ENCODE results near the gene RNF187. TPM values are rescaled to one million over a fixed set of nuclear protein-coding genes. Genes with fewer than 3 reads are reported as not detected.

Gene RNF187
- total and polyA plus RNA-seq, 2 donors (not counting 1 experiment from before 2014, with no cell fraction given), result 46.1 to 89.5 TPM

- no peak overlapping the region for H3K4me2 ChIP-seq (ENCODE audit: extremely low read depth, insufficient read depth, low read length)
Observed at GRCh38 chr1:228450200-228450599, 37.0 kb upstream of the RNF187 start.

GRCh38 chr1:228452194-228453021 lies 34.8 kb upstream of the RNF187 start:
- no peaks in the 10 kb centered on the region for H3K27me3 ChIP-seq (ENCODE audit: control insufficient read depth, insufficient read depth, low read length)
- H3K79me2 ChIP-seq (ENCODE audit: control insufficient read depth, insufficient read depth, low read length), result peaks cover 5% of the 10 kb centered on the region
- H4K20me1 ChIP-seq (ENCODE audit: control insufficient read depth, extremely low read depth, insufficient read depth, low read length), result no peaks in the 10 kb centered on the region
- no peak for TF ChIP-seq EZH2 (IDR thresholded peaks at IDR 0.05; ENCODE audit: low read length, missing control alignments)
- TF ChIP-seq CTCF (conservative IDR thresholded peaks at IDR 0.05 in 1 of 2, IDR thresholded peaks at IDR 0.05 in 1 of 2; ENCODE audit: low read depth in 1 of 2, low read length in 2 of 2), result no peak
- no peak overlapping the region for H3K4me2 ChIP-seq (ENCODE audit: extremely low read depth, insufficient read depth, low read length)
- H3K4me3 ChIP-seq (replicated peaks in 1 of 4; ENCODE audit: control extremely low read depth in 1 of 4, insufficient read depth in 1 of 4, low read depth in 3 of 4, low read length in 4 of 4), result no peak overlapping the region
- no peak overlapping the region for H2AFZ ChIP-seq (ENCODE audit: low read length)
- no peaks in the 10 kb centered on the region for H3K9me3 ChIP-seq (ENCODE audit: control insufficient read depth, insufficient read depth, low read depth, low read length)
- H3K27ac ChIP-seq (ENCODE audit: insufficient read depth, low read length), result no peak overlapping the region
- H3K9ac ChIP-seq (ENCODE audit: insufficient read depth, low read length), result no peak overlapping the region
- peaks cover 4% of the 10 kb centered on the region for H3K4me1 ChIP-seq (ENCODE audit: control insufficient read depth, extremely low read depth, insufficient read depth, low read length)
- no peaks in the 10 kb centered on the region for H3K36me3 ChIP-seq (ENCODE audit: control insufficient read depth, insufficient read depth, low read length)
- peak; percentile 25 to 28 for DNase-seq (ENCODE audit: low read depth in 2 of 2)

More at GRCh38 chr1:228450200-228450599, 37.0 kb upstream of the RNF187 start:
- H3K79me2 ChIP-seq (ENCODE audit: control insufficient read depth, insufficient read depth, low read length), result no peaks in the 10 kb centered on the region
- no peaks in the 10 kb centered on the region for H3K9me3 ChIP-seq (ENCODE audit: control insufficient read depth, insufficient read depth, low read depth, low read length)
- no peaks in the 10 kb centered on the region for H3K36me3 ChIP-seq (ENCODE audit: control insufficient read depth, insufficient read depth, low read length)
- H4K20me1 ChIP-seq (ENCODE audit: control insufficient read depth, extremely low read depth, insufficient read depth, low read length), result no peaks in the 10 kb centered on the region
- no peaks in the 10 kb centered on the region for H3K27me3 ChIP-seq (ENCODE audit: control insufficient read depth, insufficient read depth, low read length)
- H3K27ac ChIP-seq (ENCODE audit: insufficient read depth, low read length), result no peak overlapping the region
- TF ChIP-seq CTCF (conservative IDR thresholded peaks at IDR 0.05 in 1 of 2, IDR thresholded peaks at IDR 0.05 in 1 of 2; ENCODE audit: low read depth in 1 of 2, low read length in 2 of 2) (no peak), EZH2 (IDR thresholded peaks at IDR 0.05; ENCODE audit: low read length, missing control alignments) (no peak)
- no peak overlapping the region for H3K4me3 ChIP-seq (replicated peaks in 1 of 4; ENCODE audit: control extremely low read depth in 1 of 4, insufficient read depth in 1 of 4, low read depth in 3 of 4, low read length in 4 of 4)
- no peak for DNase-seq (ENCODE audit: low read depth in 2 of 2)
- no peaks in the 10 kb centered on the region for H3K4me1 ChIP-seq (ENCODE audit: control insufficient read depth, extremely low read depth, insufficient read depth, low read length)
- H3K9ac ChIP-seq (ENCODE audit: insufficient read depth, low read length), result no peak overlapping the region
- H2AFZ ChIP-seq (ENCODE audit: low read length), result no peak overlapping the region

- no peak for DNase-seq (ENCODE audit: low read depth in 2 of 2)
- Histone ChIP-seq H3K79me2 (ENCODE audit: control insufficient read depth, insufficient read depth, low read length) (peaks cover 5% of the 10 kb centered on the region), H3K27ac (ENCODE audit: insufficient read depth, low read length) (no peak overlapping the region), H3K4me2 (ENCODE audit: extremely low read depth, insufficient read depth, low read length) (no peak overlapping the region), H4K20me1 (ENCODE audit: control insufficient read depth, extremely low read depth, insufficient read depth, low read length) (no peaks in the 10 kb centered on the region), H3K36me3 (ENCODE audit: control insufficient read depth, insufficient read depth, low read length) (no peaks in the 10 kb centered on the region), H3K9me3 (ENCODE audit: control insufficient read depth, insufficient read depth, low read depth, low read length) (no peaks in the 10 kb centered on the region), H2AFZ (ENCODE audit: low read length) (no peak overlapping the region), H3K4me1 (ENCODE audit: control insufficient read depth, extremely low read depth, insufficient read depth, low read length) (peaks cover 4% of the 10 kb centered on the region), H3K9ac (ENCODE audit: insufficient read depth, low read length) (no peak overlapping the region), H3K4me3 (replicated peaks in 1 of 4; ENCODE audit: control extremely low read depth in 1 of 4, insufficient read depth in 1 of 4, low read depth in 3 of 4, low read length in 4 of 4) (no peak overlapping the region), H3K27me3 (ENCODE audit: control insufficient read depth, insufficient read depth, low read length) (no peaks in the 10 kb centered on the region)
- TF ChIP-seq CTCF (conservative IDR thresholded peaks at IDR 0.05 in 1 of 2, IDR thresholded peaks at IDR 0.05 in 1 of 2; ENCODE audit: low read depth in 1 of 2, low read length in 2 of 2) (no peak), EZH2 (IDR thresholded peaks at IDR 0.05; ENCODE audit: low read length, missing control alignments) (no peak)
Observed at GRCh38 chr1:228453022-228453560, 34.1 kb upstream of the RNF187 start.

Measured in fibroblast of lung (primary cell).